Astrocyte (in vitro differentiated cells and primary cell): ENCODE measurements around the gene ZNF586. TPM values are rescaled to one million over a fixed set of nuclear protein-coding genes. Genes with fewer than 3 reads are reported as not detected.

Experiments
- DNase-seq: peaks from one replicate; pipeline ENCODE4 v3.0.0-alpha.2; 2010; ENCODE audit warnings: low read depth
- FAIRE-seq: peaks from 2 replicates; lab custom pipeline; 2011; peaks lifted over from hg19 to GRCh38; lab: Jason Lieb, UNC
- H2AFZ ChIP-seq: 2 replicates; pipeline ENCODE4 v1.6.0; 2012; ENCODE audit warnings: low read depth, low read length, inconsistent platforms
- H3K27ac ChIP-seq: 2 replicates; pipeline ENCODE4 v1.5.1; 2011; ENCODE audit warnings: low read depth, low read length, inconsistent platforms
- H3K27me3 ChIP-seq: 2 replicates; pipeline ENCODE4 v1.6.0; 2011; ENCODE audit warnings: low read length, inconsistent platforms; ENCODE audit not compliant: insufficient read depth
- H3K36me3 ChIP-seq: 2 replicates; pipeline ENCODE4 v1.5.1; 2011; ENCODE audit warnings: low read length, inconsistent platforms; ENCODE audit not compliant: insufficient read depth
- H3K4me1 ChIP-seq: 2 replicates; pipeline ENCODE4 v1.5.1; 2011; ENCODE audit warnings: low read length, inconsistent platforms; ENCODE audit not compliant: insufficient read depth
- H3K4me2 ChIP-seq: 2 replicates; pipeline ENCODE4 v1.6.0; 2012; ENCODE audit warnings: low read length, inconsistent platforms
- H3K4me3 ChIP-seq: 2 replicates; pipeline ENCODE4 v1.5.1; 2011; ENCODE audit warnings: low read depth, mild to moderate bottlenecking, low read length, inconsistent platforms; ENCODE audit not compliant: insufficient read depth
- H3K79me2 ChIP-seq: 2 replicates; pipeline ENCODE4 v1.6.0; 2012; ENCODE audit warnings: mild to moderate bottlenecking, low read length, inconsistent platforms; ENCODE audit not compliant: insufficient read depth
- H3K9ac ChIP-seq: 2 replicates; pipeline ENCODE4 v1.6.0; 2012; ENCODE audit warnings: mild to moderate bottlenecking, low read length, inconsistent platforms
- H3K9me3 ChIP-seq: 2 replicates; pipeline ENCODE4 v1.5.1; 2012; ENCODE audit warnings: low read depth, mild to moderate bottlenecking, low read length, inconsistent platforms; ENCODE audit not compliant: insufficient read depth
- H4K20me1 ChIP-seq: 2 replicates; pipeline ENCODE4 v1.6.0; 2012; ENCODE audit warnings: low read length, inconsistent platforms; ENCODE audit not compliant: insufficient read depth
- H3K27ac Mint-ChIP-seq: one replicate; pipeline ENCODE4 v1.8.0; 2021; ENCODE audit warnings: mild to moderate bottlenecking, mixed read lengths; ENCODE audit not compliant: unreplicated experiment
- H3K27me3 Mint-ChIP-seq: one replicate; pipeline ENCODE4 v1.8.0; 2021; ENCODE audit warnings: low read depth, mixed read lengths; ENCODE audit not compliant: unreplicated experiment
- H3K36me3 Mint-ChIP-seq: one replicate; pipeline ENCODE4 v1.8.0; 2021; ENCODE audit warnings: low read depth, mixed read lengths; ENCODE audit not compliant: unreplicated experiment
- H3K4me1 Mint-ChIP-seq: one replicate; pipeline ENCODE4 v1.8.0; 2021; ENCODE audit warnings: low read depth, mixed read lengths; ENCODE audit not compliant: unreplicated experiment
- H3K4me3 Mint-ChIP-seq: one replicate; pipeline ENCODE4 v1.8.0; 2021; ENCODE audit warnings: mild to moderate bottlenecking, moderate library complexity, mixed read lengths; ENCODE audit not compliant: unreplicated experiment
- H3K9me3 Mint-ChIP-seq: one replicate; pipeline ENCODE4 v1.8.0; 2021; ENCODE audit warnings: mild to moderate bottlenecking, mixed read lengths; ENCODE audit not compliant: unreplicated experiment
- EZH2 ChIP-seq: IDR thresholded peaks from 2 replicates; pipeline ENCODE4 v1.6.1; 2012; ENCODE audit warnings: mild to moderate bottlenecking, low read length, inconsistent platforms; ENCODE audit not compliant: insufficient read depth
- total RNA-seq: library from RNA; stranded (reverse); gene quantifications from 2 replicates; pipeline ENCODE4 v1.2.1, GENCODE V29; 2021
- TF ChIP-seq, protein P1 (sequence below): IDR thresholded peaks from 2 replicates; pipeline ENCODE4 v1.5.1; 2011; ENCODE audit warnings: low read depth, mild to moderate bottlenecking, inconsistent platforms, low read length, moderate library complexity; ENCODE audit not compliant: insufficient read depth

Gene ZNF586
- total RNA-seq, 1 donor from 2014 or later = 11.5 TPM

- Histone ChIP-seq H4K20me1 (peaks cover 15% of the 10 kb centered on the region), H3K4me1 (peaks cover 6% of the 10 kb centered on the region), H3K27ac (peak within 1 kb of the TSS; percentile 66), H3K79me2 (peaks cover 50% of the 10 kb centered on the region), H3K9ac (peak within 1 kb of the TSS; percentile 91), H3K36me3 (peaks cover 7% of the 10 kb centered on the region), H3K27me3 (no peaks in the 10 kb centered on the region), H3K4me2 (peak within 1 kb of the TSS; percentile 90), H3K4me3 (peak within 1 kb of the TSS; percentile 90), H2AFZ (peak within 1 kb of the TSS; percentile 94), H3K9me3 (peaks cover 20% of the 10 kb centered on the region)
- Mint-ChIP-seq H3K36me3 (peaks cover 13% of the 10 kb centered on the region), H3K27ac (peak within 1 kb of the TSS; percentile 96), H3K4me1 (peaks cover 22% of the 10 kb centered on the region), H3K9me3 (no peaks in the 10 kb centered on the region), H3K27me3 (no peaks in the 10 kb centered on the region), H3K4me3 (peak within 1 kb of the TSS; percentile 99)
- FAIRE-seq (peak; percentile 88), DNase-seq (peak; percentile 85)
- TF ChIP-seq, protein P1, sequence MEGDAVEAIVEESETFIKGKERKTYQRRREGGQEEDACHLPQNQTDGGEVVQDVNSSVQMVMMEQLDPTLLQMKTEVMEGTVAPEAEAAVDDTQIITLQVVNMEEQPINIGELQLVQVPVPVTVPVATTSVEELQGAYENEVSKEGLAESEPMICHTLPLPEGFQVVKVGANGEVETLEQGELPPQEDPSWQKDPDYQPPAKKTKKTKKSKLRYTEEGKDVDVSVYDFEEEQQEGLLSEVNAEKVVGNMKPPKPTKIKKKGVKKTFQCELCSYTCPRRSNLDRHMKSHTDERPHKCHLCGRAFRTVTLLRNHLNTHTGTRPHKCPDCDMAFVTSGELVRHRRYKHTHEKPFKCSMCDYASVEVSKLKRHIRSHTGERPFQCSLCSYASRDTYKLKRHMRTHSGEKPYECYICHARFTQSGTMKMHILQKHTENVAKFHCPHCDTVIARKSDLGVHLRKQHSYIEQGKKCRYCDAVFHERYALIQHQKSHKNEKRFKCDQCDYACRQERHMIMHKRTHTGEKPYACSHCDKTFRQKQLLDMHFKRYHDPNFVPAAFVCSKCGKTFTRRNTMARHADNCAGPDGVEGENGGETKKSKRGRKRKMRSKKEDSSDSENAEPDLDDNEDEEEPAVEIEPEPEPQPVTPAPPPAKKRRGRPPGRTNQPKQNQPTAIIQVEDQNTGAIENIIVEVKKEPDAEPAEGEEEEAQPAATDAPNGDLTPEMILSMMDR = no peak
- no peak for TF ChIP-seq EZH2
Observed at GRCh38 chr19:57746580-57747471, 22.6 kb upstream of the ZNF586 start, which contains the start of gene ZNF776. Gene ZNF776 (plus strand): TSS chr19:57746815. CDS start chr19:57747059, 244 bp downstream.

DNA sequence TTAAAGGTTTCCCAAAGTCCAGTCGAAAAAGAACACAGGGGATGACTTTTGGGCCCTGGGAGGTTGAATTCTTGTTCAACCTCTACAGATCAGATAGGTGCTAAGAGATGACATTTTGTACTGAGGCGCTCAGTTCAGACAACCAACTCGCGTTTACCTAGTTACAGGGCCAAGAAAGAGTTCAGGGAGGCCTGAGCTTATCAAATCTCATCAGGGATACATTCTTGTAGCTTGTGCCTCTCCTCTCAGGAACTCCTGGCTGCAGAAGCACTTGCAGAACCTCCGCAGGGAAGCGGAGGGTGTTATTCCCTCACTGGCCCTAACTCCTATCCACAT is 22.0 kb upstream of the ZNF586 start:
- H3K36me3 Mint-ChIP-seq = peaks cover 17% of the 10 kb centered on the region
- no peak for DNase-seq
- H2AFZ ChIP-seq = peak overlapping the region; percentile 94

More for the DNA sequence above, 22.0 kb upstream of the ZNF586 start:
- Mint-ChIP-seq H3K27me3 (no peaks in the 10 kb centered on the region), H3K9me3 (no peaks in the 10 kb centered on the region), H3K4me3 (peak overlapping the region; percentile 99), H3K4me1 (peaks cover 22% of the 10 kb centered on the region), H3K27ac (no peak overlapping the region)
- Histone ChIP-seq H4K20me1 (peaks cover 15% of the 10 kb centered on the region), H3K27ac (no peak overlapping the region), H3K27me3 (no peaks in the 10 kb centered on the region), H3K4me1 (peaks cover 6% of the 10 kb centered on the region), H3K9ac (peak overlapping the region; percentile 91), H3K79me2 (peaks cover 50% of the 10 kb centered on the region), H3K4me3 (peak overlapping the region; percentile 90), H3K4me2 (peak overlapping the region; percentile 90), H3K36me3 (peaks cover 10% of the 10 kb centered on the region), H3K9me3 (peaks cover 23% of the 10 kb centered on the region)
- FAIRE-seq = no peak
- TF ChIP-seq, protein P1 = no peak
- TF ChIP-seq EZH2 = no peak
